ENCODE data around the gene HOXA2.

Gene HOXA2

DNA sequence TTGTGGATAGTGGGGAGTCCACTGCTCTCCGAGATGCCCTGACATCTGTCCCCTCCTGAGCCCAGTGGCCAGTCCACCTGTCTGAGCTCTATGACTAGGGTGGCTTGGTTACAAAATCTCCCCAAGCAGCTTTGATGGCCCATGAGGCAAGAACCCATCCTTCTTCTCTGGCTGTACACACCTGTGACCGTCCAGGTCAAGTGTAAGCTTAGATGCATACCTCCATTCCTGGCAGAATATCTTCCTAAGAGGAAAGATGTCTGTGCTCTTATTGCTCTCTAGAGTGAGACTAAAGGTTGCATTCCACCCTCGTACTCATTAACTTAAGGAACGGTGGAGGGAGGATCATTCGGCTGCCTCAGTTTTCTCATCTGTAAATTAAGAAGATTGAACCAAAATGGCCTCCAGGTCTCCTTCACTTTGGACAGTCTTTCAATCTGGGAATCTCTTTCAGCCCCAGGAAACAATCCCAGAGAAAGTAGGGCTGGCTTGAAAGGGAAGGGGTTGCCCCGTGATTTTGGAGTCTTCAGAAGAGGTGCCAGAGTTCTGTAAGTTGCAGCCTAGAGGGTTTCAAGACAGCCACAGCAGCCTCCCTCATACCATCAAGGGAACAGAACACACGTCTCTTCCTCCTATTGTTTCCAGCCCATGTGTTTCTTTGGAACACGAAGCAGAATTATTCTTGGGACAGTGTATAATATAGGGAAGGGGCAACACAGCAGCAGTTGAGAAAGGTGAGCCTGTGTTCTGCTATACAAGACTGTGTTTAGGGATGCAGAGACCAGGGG, 22.6 kb upstream of the HOXA2 start:
- no peak for DNase-seq

DNA sequence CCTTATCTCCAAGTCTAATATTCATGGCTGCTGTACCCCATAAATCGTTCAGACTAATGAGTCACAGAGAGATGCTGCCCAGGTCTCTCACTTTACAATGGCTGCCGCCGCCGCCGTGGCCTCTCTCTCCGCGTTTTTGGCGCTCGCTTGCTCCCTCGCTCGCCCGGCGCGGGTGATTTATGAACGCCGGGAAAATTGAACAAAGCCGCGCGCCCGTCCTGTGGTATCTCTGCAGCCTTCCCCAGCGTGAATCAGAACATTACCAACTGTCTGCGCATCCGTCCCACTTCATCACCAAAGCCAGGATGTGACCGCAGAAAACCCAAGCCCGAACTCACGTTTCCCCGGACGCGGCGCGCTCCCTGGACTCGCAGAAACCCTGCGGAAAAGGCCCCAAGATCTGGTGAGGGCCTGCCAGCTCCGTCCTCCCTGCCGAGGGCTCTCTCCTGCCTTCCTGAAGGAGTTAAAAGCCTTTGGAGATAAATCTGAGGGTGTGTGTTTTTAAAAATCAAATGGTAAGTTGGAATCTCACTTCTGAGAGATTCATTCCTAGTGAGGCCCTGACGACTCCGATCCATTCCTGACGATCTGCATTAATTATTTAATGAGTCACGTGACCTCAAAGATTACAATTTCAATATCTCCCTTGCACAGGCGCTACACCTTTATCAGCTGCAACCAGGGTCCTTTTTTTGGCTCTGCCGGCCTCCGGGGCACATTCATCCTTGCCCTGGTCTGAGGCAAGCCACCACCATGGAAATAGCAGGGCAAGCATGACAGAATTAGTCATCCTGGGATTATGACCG, 21.8 kb upstream of the HOXA2 start:
- DNase-seq = no peak

DNA sequence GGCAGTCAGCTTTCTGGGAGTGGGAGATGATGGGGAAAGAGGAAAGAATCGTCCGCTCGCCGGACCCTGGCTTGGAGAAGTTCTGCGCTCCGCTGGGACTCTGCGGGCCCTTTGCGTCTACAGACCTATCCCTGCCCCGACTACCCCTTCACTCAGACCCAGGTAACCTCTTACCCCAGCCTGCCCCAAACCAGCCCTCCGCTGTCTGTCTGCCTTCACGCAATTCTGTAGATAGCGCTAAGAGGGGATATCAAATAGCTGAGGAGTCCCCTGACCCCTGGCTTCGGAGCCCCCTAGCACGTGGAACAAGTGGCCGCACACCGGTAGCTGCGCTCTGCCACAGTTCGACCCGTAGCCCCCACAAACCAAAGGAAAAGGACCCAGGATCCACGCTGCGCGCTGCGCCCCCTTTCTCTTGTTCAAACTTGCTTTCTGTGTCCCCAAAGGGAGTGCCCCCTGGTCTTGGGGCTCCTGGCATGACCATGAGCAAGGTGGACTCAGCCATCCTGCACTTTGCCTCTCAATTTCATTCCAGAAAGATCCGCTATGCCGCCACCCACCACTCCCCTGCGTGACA, 21.1 kb upstream of the HOXA2 start:
- DNase-seq = no peak

DNA sequence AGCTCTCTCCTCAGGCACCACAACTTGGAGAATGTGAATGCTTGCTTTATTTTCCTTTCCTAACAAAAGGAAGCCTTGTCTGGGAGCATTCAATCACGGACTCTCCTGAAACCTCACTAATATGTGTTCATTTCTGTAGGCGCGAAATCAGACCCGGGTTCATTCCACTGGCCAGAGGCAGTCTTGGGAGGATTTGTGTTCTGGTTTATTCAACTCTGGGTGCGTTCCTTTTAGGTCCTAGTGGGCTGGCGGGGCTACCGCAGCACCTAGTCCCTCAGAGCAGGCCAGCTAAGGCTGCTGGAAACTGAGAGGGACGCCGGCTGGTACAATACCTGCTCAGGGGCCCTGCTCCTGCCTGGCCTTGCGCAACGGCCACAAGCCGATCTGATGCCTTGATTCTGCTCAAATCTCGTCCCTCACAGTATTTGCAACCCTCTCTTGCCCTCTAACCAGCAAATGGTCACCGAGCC, 20.6 kb upstream of the HOXA2 start:
- no peak for DNase-seq

DNA sequence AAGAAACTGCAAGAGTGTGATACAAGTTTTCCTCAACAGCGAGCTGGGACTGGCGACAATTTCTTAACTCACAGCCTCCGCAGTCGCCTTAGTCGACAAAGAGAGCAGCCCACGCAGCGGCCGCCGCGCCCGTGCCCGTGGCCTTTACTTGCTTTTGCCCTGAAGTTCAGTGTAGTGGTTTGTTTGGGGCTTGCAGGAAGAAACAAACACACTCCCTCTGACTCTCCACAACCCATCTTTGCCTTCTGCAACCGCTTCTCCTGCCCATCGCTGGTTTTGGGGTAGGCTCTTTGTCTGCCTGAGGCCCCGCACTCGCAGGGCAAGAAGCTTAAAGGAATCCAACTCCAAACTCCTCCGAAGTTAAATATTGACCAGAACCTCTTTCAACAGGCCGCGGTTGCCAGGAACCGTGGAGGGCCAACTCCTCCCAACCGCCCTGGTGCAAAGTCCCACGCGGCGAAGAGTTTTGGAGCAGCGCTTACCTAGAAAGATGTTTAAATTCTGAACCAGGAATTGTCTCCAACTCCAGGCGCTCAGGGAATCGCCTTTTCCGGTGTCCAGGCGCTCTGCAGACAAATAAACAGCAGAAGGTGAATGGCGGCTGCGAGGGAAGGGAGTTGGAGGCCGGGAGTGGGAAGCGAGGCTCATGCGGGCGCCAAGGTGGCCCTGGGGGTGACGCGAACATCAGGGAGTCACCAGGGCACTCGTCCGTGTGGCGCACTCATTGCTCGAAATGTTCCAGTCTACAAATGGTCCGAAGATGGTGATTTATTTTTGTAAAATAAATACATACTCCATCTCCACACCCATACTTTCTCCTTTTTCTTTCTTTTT, 19.8 kb upstream of the HOXA2 start:
- no peak for DNase-seq

DNA sequence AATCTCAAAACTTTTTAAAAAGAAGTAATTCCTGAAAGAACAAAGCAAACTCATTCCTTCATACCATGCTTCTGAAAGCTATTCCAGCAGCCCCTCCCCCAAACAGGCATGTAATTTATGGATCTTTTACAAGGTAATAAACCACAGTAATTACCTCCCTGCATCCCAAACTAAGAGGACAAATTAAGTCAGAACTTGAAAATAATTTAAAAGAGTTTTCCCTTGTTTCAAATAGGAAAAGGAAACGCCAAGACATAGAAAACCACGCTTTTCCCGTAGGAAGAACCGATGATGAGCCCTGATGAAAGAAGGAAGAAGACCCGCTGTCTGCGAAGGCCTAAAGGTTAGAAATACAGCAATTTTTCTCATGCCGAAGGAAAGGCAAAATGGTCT, 19.2 kb upstream of the HOXA2 start:
- no peak for DNase-seq

DNA sequence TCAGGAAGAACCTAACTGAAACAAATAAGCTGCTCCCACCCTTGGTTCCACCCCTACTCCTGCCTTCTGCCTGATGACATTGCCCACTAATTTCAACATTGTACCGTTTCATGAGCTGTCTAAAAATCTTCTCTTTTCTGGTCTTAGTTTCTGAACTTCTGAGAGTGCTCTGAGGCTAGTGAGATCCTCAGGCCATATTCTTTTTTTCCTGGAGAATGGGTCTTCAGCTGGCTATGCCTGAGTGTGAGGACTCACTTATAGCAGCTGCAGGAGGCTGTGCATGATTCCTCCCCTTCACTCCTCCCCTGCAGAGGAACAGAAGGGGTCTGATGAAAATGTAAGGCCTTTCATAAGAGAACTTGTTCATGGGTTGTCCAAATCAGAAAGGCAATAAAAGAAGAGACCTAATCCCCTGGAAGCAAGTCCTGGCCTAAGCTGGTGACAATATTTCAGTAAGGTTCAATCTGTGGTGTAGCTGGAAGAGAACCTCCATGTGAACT, 17.0 kb upstream of the HOXA2 start:
- DNase-seq = no peak

DNA sequence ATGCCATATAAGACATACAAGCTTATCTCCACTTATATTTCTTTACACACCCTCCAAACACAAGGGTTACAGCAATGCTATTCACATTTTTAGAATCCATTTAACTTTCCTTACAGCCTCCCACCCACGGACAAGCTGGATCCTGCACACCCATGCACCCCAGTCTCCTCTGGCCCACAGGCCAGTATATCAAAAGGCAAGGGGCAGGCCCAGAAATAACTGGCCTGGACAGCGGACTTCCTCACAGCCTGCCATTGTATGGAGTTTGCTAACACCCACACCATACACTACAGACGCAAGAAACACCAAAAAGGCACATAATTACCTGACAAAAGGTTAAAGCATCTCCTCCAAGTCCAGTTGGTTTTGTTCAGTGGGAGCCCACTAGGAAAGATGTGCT, 16.1 kb upstream of the HOXA2 start:
- no peak for DNase-seq

DNA sequence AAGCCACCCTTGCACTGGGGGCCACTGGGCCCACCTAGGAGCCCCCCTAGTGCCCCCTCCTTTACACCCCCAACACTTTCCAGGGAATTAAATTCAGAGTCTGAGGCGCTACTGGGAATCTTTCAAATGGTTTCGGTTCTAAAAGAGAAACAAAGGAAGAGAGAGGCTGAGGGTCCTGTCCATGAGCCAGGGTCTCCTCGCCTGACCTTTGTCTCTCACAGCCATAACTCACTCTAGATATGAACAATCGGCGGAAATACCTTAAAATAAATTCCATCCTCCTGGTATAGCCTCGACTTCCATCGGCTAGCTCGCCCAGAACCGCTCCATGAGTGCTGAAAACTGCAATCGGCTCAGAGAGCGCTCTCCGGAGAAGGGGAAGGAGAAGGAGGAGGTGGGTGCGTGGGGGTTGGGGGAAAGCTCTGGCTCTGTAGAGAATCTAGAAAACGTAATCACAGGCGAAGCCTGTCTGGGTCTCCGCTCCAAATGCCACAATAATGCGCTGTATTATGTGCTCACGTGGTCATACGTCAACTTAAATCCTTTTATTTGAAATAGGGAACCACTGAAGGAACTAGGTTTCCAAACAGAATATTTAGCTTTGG, 15.5 kb upstream of the HOXA2 start:
- no peak for DNase-seq

DNA sequence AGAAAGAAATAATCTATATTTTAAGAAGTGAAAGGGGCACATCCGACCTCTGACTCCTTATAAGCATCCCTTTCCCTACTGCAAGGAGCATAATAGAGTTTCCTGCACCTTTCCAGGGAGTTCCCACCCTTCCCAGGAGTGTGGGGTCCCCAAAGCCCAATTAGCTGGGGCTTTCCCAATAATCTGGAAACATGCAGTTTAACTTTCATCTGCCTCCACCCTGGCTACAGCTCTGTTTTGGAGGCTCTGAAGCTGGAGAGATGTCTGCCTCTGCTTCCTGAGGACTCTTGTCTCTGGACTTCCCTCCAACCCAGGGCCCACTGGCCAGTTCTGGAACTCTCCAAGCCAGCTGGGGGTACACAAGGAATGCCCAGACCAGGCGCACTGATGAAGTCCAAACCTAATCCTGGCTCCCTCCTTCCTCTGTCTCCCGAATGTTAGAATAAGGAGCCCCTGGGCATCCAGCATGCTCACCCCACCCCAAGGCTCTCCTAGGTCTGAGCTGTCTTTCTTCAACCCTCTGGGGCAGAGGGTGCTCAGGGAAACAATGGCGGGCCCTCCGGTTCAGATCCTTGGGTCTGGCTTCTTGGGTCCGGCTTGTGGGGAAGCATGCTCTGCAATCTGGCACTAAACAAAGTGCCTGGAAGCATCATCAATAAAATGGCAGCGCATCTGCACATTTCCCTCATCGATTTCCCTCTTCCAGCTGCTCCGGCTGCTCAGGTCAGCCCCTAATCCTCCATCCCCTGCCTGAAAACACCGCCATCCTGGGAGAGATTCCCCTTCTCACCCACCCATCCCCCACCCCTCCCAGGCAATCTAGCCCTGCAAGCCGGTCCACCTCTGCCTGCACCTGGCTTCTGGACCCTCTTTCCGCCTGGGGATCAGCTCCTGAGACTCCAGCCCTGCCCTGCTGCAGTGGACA, 14.7 kb upstream of the HOXA2 start:
- no peak for DNase-seq

DNA sequence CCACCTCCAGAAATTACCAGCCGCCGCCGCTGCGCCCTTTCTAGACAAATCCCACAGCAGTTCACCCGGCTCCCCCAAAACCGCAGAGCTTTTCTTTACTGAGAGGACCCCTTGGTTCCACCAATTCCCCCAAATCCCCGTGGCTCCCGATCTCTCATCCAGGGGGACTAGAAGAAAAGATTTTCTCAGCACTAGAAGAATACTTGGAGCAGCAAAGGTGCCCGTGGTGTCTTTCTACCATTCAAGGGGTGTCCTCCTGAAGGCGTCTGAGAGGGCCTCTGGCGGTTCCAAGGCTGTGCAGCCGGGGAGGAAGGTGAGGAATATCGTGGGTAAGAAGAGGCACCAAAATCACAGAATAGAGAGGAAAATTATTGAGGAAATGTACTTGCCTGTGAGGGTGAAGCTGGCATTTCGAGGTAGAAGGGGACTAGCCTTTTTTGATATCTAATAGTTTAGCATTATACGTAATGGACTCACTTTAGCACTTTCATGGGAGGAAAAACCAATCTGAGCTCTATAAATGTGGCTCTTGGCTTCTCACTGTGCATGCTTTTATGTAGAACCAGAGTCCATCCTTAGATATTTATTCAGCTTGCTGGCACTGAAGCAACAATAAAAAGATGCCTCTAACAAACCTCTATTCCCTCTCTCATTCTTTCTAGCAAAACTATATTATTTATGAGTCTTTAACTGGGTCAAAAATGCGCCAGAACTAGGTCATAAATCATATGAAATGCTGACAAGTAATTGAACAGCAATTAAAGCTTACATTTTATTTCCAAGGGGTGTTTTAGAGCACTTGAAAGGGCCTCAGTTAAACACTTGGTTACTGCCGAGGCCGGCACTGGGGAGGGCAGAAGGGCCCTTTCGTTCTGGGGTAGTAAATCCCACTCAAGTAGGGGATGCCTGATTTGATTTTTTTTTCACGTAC, 13.8 kb upstream of the HOXA2 start:
- DNase-seq = no peak

DNA sequence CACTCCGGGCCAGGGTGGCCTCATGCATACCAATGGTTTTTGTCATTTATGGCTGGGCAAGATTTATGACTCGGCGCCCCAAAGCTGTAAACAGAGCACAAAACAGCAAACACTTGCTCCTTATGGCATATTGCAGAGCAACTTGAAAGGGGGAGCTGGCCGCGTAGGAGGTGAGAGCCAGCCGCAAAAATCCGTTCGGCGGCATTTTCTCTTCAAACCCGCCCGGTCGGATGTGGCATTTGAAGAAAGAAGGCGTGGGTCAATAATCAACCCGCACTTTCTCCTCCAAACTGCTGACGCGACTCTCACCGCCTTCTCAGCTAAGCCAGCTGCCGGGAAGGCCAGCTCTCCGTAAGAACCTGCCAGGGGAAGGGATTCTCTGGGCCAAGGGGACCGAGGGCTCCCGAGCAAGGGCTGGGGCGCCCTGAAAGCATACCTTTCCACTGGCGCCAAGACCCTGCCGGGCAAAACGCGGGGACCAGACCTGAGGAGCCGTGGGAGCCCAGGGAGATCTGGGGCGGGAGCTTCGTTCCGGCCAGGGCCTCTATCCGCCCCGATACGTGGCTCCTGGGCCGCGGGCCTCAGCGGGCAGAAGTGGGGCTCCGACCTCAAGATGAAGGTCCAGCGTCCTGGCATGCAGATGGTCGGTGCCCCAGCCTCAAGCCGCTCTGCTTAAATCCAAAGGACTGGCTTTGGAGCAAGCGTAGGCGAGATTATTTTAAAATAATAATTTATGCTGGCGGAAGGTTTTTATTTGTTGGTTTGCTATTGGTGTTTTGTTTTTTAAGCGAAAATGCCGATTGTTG, 12.9 kb upstream of the HOXA2 start:
- no peak for DNase-seq

DNA sequence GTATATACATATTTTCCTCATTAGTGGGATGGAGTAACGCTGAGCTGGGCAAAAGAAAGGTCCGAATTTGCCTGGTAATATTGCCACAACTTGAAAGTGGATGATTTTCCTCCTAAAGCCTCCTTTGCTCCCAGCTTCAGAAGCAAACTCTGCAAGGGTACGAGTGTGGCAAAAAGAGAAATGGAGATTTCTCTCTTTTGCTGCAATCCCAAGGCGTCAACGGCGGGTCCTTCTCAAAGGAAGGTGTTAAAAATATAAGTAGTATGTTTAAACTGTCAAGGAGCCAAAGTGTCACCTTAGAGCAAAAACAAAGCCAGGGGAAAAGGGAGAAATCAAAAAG, 12.4 kb upstream of the HOXA2 start:
- no peak for DNase-seq

DNA sequence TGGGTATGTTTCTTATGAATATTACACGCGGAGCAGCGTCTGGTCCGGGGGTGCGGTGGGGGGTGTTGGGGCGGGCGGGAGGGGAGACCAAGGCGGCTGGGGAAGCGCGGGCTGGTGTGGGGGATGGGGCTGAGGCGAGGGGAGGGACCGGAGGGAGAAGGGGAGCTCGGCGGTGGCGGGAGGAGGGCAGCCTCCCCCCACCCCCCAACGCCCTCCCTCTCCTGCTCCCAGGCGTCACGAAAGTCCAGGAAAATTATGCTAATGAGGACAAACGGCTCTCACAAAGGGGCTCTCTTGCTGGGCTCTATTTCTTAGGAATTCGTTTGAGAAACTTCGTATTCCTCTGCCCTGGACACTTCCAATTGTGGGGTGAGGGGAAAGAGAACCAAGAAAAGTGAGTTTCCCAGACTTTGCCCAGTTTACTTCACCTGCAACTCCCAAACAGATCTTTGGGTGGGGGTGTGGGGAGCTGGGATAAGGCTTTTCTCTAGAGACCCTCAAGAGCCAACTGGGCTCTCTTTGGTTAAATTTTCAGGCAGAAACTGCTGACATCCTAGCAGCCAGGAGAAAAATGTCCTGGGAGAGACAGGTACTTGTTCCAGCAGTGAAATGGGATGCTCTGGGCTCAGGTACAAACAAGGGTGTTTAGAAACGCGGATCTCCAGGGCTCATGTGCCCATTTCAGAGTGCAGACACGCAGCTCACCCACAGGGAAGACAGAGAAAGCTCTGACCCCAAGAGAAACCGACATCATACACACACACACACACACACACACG, 11.7 kb upstream of the HOXA2 start:
- DNase-seq = no peak

DNA sequence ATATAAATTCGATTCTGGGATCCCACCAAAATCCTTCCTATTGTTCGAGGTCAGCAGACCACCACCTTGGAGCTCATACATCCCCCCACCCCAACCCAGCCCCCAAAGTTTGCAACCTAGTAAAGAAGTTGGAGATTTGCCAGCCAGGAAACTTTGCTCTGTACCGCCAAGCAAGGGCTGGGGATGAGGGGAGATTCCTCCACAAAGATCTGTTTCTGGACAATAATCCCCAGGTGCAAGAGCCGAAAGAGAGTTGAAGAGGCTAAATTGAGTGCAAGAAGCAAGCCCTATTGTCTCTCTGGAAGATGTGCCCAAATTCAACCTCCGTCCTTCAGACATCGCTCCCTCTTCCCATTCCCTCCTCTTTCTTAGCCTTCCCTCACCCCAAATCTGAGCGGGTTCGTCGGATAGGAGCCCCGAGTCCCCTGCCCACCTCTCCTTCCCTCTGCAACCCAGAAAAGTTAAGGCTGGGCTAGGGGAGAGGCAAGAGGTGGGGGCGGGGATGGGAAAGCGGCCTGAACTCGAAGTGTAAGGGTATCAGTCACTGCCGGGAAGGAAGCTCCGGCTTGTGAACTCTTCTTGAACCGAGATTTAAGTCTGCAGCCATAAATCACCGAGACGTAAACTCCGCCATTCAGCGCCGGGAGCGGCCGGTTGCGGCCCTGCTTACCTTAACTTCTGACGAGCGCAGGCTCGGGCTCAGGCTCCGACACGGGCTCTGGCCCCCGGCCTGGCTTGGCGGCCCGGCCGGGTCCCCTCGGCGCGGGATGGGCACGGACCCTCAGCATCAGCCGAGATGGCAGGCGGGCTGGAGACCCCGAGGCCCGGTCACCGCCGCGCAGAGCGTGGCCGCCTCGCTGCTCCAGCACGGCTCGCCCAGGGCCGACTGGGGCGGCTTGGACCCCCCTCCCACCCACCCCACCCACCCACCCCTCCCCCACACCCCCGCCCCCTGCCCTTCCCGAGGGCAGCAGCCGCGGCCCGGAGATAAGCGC, 10.8 kb upstream of the HOXA2 start:
- no peak for DNase-seq

DNA sequence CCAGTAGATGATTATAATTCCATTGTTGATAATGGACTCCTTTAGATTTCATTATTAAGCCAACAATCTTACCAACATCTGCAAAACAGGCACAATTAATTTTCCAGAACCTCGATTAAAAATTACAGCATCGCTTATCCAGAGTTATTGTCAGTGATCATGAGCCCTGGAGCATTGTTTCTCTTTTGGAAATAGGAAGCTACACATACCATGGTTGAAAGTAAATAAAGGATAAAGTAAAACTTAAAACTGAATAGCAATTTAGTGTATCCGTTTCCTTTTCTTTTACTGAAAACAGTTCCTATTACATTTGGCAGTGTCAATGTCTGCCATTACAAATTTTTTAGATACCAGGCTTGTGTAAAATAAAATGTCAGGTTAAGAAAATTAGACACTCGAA, 9.9 kb upstream of the HOXA2 start:
- no peak for DNase-seq

DNA sequence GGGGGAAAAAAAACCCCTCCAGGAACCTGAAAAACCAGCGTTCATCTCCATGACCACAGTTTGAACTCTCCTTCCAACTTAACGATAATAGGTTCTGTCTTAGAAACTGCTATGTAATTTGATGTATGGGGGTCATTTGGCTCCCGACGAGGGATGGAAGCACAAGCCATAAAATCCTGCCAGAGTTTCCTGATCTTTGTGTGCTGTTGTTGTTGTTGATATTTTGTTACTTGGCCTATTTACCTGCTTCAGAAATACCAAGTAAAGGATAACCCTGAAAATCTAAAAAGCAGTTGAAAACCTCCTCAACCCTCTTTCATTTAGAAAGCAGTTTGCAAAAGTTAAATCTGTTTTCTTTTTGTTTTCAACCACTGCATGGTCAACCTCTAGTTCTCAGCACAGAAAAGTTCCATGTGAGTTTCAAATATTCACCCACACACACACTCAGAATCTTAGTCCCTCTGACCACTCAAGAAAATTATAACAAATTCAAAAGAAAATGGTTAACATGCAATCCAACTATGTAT, 9.3 kb upstream of the HOXA2 start:
- no peak for DNase-seq
